Limb (tissue), 2 donors: ENCODE data around the gene SYNPO2.

Experiments
- DNase-seq, 2 donors: peaks; one replicate each; pipeline ENCODE4 v3.0.0-alpha.2; 2016; ENCODE audit errors: extremely low spot score in 2 of 2

SYNPO2 gene

GRCh38 chr4:119105605-119106004 is 217.0 kb downstream of the SYNPO2 start:
- no peak for DNase-seq

- no peak for DNase-seq
Observed at GRCh38 chr4:119106036-119107000, 217.7 kb downstream of the SYNPO2 start.

- no peak for DNase-seq
Observed at GRCh38 chr4:119110121-119110520, 221.5 kb downstream of the SYNPO2 start.
